ENCODE data around the gene TNFRSF25.
"Not testable (repeated sequence)": the region's sequence is repeated elsewhere in the genome, so short reads cannot be mapped to it uniquely, and the experiment has no call there.

- TF ChIP-seq CTCF (conservative IDR thresholded peaks at IDR 0.05 in 1 of 2, IDR thresholded peaks at IDR 0.05 in 1 of 2; ENCODE audit: low read depth in 1 of 2, low read length in 2 of 2); EZH2 (IDR thresholded peaks at IDR 0.05; ENCODE audit: low read length, missing control alignments): not testable (repeated sequence)
These were observed 29.7 kb downstream of the TNFRSF25 start for GRCh38 chr1:6436277-6436676.

Data from fibroblast of lung (primary cell).